Trophoblast cell (in vitro differentiated cells and primary cell): Measurements from ENCODE around the gene PADI2.

Source experiments
- DNase-seq, 2 donors: peaks; one replicate each; pipeline ENCODE4 v3.0.0-alpha.2; 2016
- H2AFZ ChIP-seq: 2 replicates; pipeline ENCODE4 v1.6.1; 2013; ENCODE audit warnings: low read length, moderate library complexity, mild to moderate bottlenecking; ENCODE audit not compliant: insufficient read depth, poor library complexity
- H2AK5ac ChIP-seq: 2 replicates; pipeline ENCODE4 v1.6.1; 2013; ENCODE audit warnings: mild to moderate bottlenecking, low read length
- H2BK120ac ChIP-seq: 2 replicates; pipeline ENCODE4 v1.6.1; 2013; ENCODE audit warnings: low read length, mild to moderate bottlenecking, moderate library complexity; ENCODE audit not compliant: insufficient read depth, poor library complexity
- H2BK12ac ChIP-seq: 2 replicates; pipeline ENCODE4 v1.6.1; 2013; ENCODE audit warnings: mild to moderate bottlenecking, low read length, moderate library complexity
- H2BK5ac ChIP-seq: 2 replicates; pipeline ENCODE4 v1.6.1; 2013; ENCODE audit warnings: low read length, low read depth, moderate library complexity, mild to moderate bottlenecking; ENCODE audit not compliant: poor library complexity
- H3K14ac ChIP-seq: 2 replicates; pipeline ENCODE4 v1.6.1; 2013; ENCODE audit warnings: mild to moderate bottlenecking, low read length
- H3K18ac ChIP-seq: 2 replicates; pipeline ENCODE4 v1.6.1; 2013; ENCODE audit warnings: mild to moderate bottlenecking, low read length
- H3K23ac ChIP-seq: 2 replicates; pipeline ENCODE4 v1.6.1; 2013; ENCODE audit warnings: low read length
- H3K27ac ChIP-seq: 2 replicates; pipeline ENCODE4 v1.5.1; 2013; ENCODE audit warnings: low read depth, mild to moderate bottlenecking, inconsistent platforms, low read length, moderate library complexity
- H3K27me3 ChIP-seq: 2 replicates; pipeline ENCODE4 v1.6.1; 2013; ENCODE audit warnings: inconsistent platforms, mild to moderate bottlenecking, low read length, moderate library complexity; ENCODE audit not compliant: insufficient read depth
- H3K36me3 ChIP-seq, 2 experiments: 1 replicate in 1 of 2; 2 replicates in 1 of 2; pipeline ENCODE4 v1.6.1; 2013; ENCODE audit warnings: low read length in 2 of 2, mild to moderate bottlenecking in 2 of 2, moderate library complexity in 1 of 2; ENCODE audit not compliant: insufficient read depth in 2 of 2, control insufficient read depth in 1 of 2
- H3K4ac ChIP-seq: 2 replicates; pipeline ENCODE4 v1.6.1; 2013; ENCODE audit warnings: low read depth, mild to moderate bottlenecking, low read length, moderate library complexity
- H3K4me1 ChIP-seq, 2 experiments: 1 replicate in 1 of 2; 2 replicates in 1 of 2; pipeline ENCODE4 v1.6.1; 2013; ENCODE audit warnings: low read length in 2 of 2, mild to moderate bottlenecking in 2 of 2, moderate library complexity in 1 of 2; ENCODE audit not compliant: insufficient read depth in 2 of 2, control insufficient read depth in 1 of 2
- H3K4me2 ChIP-seq: 2 replicates; pipeline ENCODE4 v1.6.1; 2013; ENCODE audit warnings: inconsistent platforms, mild to moderate bottlenecking, low read length, moderate library complexity
- H3K4me3 ChIP-seq: 2 replicates; pipeline ENCODE4 v1.5.1; 2013; ENCODE audit warnings: mild to moderate bottlenecking, low read depth, low read length, inconsistent platforms
- H3K79me1 ChIP-seq: one replicate; pipeline ENCODE4 v1.6.1; 2013; ENCODE audit warnings: low read length
- H3K79me2 ChIP-seq: 2 replicates; pipeline ENCODE4 v1.6.1; 2013; ENCODE audit warnings: low read length, mild to moderate bottlenecking; ENCODE audit not compliant: control insufficient read depth, insufficient read depth, poor library complexity
- H3K9ac ChIP-seq: 2 replicates; pipeline ENCODE4 v1.6.1; 2013; ENCODE audit warnings: mild to moderate bottlenecking, low read length
- H3K9me3 ChIP-seq: 2 replicates; pipeline ENCODE4 v1.6.1; 2013; ENCODE audit warnings: low read depth, mild to moderate bottlenecking, control low read depth, inconsistent platforms, low read length; ENCODE audit not compliant: insufficient read depth
- H4K12ac ChIP-seq: 2 replicates; pipeline ENCODE4 v1.6.1; 2013; ENCODE audit warnings: low read depth, mild to moderate bottlenecking, low read length, moderate library complexity
- H4K8ac ChIP-seq: 2 replicates; pipeline ENCODE4 v1.6.1; 2013; ENCODE audit warnings: low read depth, mild to moderate bottlenecking, low read length, moderate library complexity
- H4K91ac ChIP-seq: one replicate; pipeline ENCODE4 v1.6.1; 2013; ENCODE audit warnings: low read depth, mild to moderate bottlenecking, low read length, moderate library complexity
- WGBS: extraction: QIAGEN DNeasy Blood & Tissue Kit; methylation state at CpG from one replicate; pipeline ENCODE4 v1.1.7; 2013; ENCODE audit warnings: missing lambda C conversion rate; ENCODE audit not compliant: insufficient read length, insufficient coverage; ENCODE audit errors: extremely low coverage; 5-methylcytosine and 5-hydroxymethylcytosine counted together

PADI2 gene

DNA sequence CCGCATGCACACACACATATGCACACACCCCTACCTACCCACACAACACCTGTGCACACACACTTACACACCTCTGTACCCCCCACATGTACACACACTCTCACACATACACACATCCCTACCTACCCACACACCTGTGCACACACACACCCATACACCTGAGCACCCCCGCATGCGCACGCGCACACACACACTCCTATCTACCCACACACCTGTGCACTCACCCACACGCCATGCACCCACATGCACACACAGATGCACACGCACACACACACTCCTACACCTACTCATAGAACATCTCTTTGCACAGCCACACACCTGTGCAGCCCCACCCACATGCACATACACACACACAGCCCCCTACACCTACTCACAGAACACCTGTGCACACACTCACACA lies 15.5 kb upstream of the PADI2 start:
- Histone ChIP-seq H3K4me1 (peaks cover 0 to 2% of the 10 kb centered on the region in 2 experiments), H3K36me3 (no peaks in the 10 kb centered on the region), H2BK120ac (no peak overlapping the region), H4K12ac (no peak overlapping the region), H3K27me3 (no peaks in the 10 kb centered on the region), H2AFZ (no peak overlapping the region), H3K23ac (peak overlapping the region; percentile 52), H3K18ac (no peak overlapping the region), H2BK5ac (no peak overlapping the region), H3K79me2 (no peaks in the 10 kb centered on the region), H2AK5ac (no peak overlapping the region), H2BK12ac (no peak overlapping the region), H3K14ac (no peak overlapping the region), H4K8ac (no peak overlapping the region), H4K91ac (no peak overlapping the region), H3K4me3 (peak overlapping the region; percentile 50), H3K79me1 (peaks cover 2% of the 10 kb centered on the region), H3K4ac (no peak overlapping the region), H3K9ac (no peak overlapping the region), H3K9me3 (peaks cover 7% of the 10 kb centered on the region), H3K27ac (no peak overlapping the region), H3K4me2 (no peak overlapping the region)
- DNase-seq, result no peak
- no CpG with 5 or more reads among the region's 7 CpGs for WGBS

DNA sequence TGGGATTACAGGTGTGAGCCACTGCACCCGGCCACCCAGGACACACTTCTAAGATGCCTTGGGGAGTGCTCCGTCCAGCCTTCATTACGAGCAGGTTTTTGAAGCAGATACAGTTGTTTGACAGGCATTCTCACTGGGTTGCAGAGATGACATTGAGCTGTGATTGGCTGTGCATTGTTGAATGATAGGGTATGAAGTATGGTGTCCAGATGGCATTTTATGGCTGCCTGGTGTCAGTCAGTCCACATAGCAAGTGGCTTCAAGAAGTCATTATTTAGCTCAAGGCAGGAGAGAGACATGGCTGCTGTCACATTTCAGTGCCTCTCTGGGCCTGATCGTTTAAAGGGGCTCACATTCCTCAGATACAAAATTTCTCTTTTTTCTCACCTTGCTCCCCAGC lies 14.8 kb upstream of the PADI2 start:
- Histone ChIP-seq H4K8ac (no peak overlapping the region), H3K14ac (no peak overlapping the region), H3K79me1 (peaks cover 2% of the 10 kb centered on the region), H3K18ac (no peak overlapping the region), H4K12ac (no peak overlapping the region), H2BK5ac (no peak overlapping the region), H3K4ac (no peak overlapping the region), H3K4me1 (peaks cover 0 to 2% of the 10 kb centered on the region in 2 experiments), H3K9me3 (peaks cover 7% of the 10 kb centered on the region), H2BK12ac (no peak overlapping the region), H3K4me3 (no peak overlapping the region), H3K27ac (no peak overlapping the region), H2AFZ (no peak overlapping the region), H3K36me3 (no peaks in the 10 kb centered on the region), H2BK120ac (no peak overlapping the region), H3K79me2 (no peaks in the 10 kb centered on the region), H3K9ac (no peak overlapping the region), H3K4me2 (no peak overlapping the region), H4K91ac (no peak overlapping the region), H3K27me3 (no peaks in the 10 kb centered on the region), H3K23ac (no peak overlapping the region), H2AK5ac (no peak overlapping the region)
- no CpG with 5 or more reads among the region's 4 CpGs for WGBS
- no peak for DNase-seq

DNA sequence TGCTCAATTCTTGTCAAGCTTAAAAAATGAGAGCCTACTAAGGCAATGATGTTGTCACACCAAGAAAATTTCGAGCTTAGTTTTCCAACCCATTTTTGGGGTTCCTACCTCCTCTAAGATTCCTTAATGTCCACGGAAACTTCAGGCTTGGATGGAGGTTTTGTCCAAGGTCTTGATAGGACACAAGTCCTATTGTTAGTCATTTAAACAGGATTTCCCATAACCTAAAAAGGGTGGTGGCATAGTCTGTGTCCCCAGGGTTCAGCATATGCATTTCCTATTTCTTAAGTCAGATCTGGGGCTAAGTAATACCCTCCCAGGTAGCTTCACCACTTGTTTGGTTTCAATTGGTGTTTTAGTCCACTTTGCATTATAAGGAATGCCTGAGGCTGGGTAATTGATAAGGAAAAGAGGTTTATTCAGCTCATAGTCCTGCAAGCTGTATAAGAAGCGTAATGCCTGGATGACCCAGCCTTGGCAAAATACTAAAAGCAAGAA lies 10.9 kb upstream of the PADI2 start:
- Histone ChIP-seq H4K12ac (no peak overlapping the region), H3K79me1 (peaks cover 8% of the 10 kb centered on the region), H3K23ac (no peak overlapping the region), H2AFZ (no peak overlapping the region), H3K4me1 (peaks cover 3 to 5% of the 10 kb centered on the region in 2 experiments), H3K4me2 (no peak overlapping the region), H3K4me3 (no peak overlapping the region), H4K91ac (no peak overlapping the region), H3K9me3 (peaks cover 3% of the 10 kb centered on the region), H3K27ac (no peak overlapping the region), H3K27me3 (no peaks in the 10 kb centered on the region), H2BK5ac (no peak overlapping the region), H3K4ac (no peak overlapping the region), H3K9ac (no peak overlapping the region), H3K36me3 (no peaks in the 10 kb centered on the region), H4K8ac (no peak overlapping the region), H2AK5ac (no peak overlapping the region), H2BK12ac (no peak overlapping the region), H2BK120ac (no peak overlapping the region), H3K18ac (no peak overlapping the region), H3K14ac (no peak overlapping the region), H3K79me2 (no peaks in the 10 kb centered on the region)
- WGBS, result no CpG with 5 or more reads among the region's 3 CpGs
- no peak for DNase-seq

DNA sequence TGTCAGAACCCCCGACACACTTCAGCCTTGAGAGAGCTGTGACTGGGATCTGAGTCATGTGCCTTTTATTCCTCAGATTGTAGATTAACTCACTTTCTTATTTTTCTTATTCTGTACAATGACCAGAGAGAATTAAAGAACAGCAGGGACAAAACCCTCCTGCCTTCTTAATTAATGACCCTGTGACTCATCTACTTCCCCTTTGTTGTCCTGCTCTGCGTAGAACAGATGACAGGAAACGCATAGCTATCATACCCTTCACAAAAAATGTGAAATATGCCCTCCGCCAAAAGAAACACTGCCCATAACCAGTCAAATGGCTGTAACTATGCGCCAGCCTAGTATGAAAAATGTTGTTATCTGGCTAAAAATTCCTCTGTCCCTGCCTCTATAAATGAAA lies 9.1 kb upstream of the PADI2 start:
- Histone ChIP-seq H3K4me1 (peaks cover 3% of the 10 kb centered on the region in 2 experiments), H4K12ac (no peak overlapping the region), H3K4ac (no peak overlapping the region), H2AK5ac (no peak overlapping the region), H3K23ac (no peak overlapping the region), H3K79me1 (peaks cover 8% of the 10 kb centered on the region), H3K9me3 (no peaks in the 10 kb centered on the region), H3K4me3 (no peak overlapping the region), H2BK120ac (no peak overlapping the region), H4K8ac (no peak overlapping the region), H3K27me3 (no peaks in the 10 kb centered on the region), H3K9ac (no peak overlapping the region), H2BK12ac (no peak overlapping the region), H3K4me2 (peak overlapping the region; percentile 33), H3K14ac (no peak overlapping the region), H3K27ac (peak overlapping the region; percentile 73), H4K91ac (no peak overlapping the region), H3K79me2 (no peaks in the 10 kb centered on the region), H2AFZ (no peak overlapping the region), H2BK5ac (no peak overlapping the region), H3K36me3 (no peaks in the 10 kb centered on the region), H3K18ac (no peak overlapping the region)
- no CpG with 5 or more reads among the region's 5 CpGs for whole genome bisulfite sequencing
- DNase-seq, result peak; percentile 80 to 97
